ENCODE measurements around the gene C4orf17.

The C4orf17 gene

GRCh38 chr4:99572527-99573240 lies 61.9 kb downstream of the C4orf17 start:
- DNase-seq (ENCODE audit: extremely low read depth, low read depth), result no peak
- no peak for TF ChIP-seq CTCF (IDR thresholded peaks at IDR 0.05; ENCODE audit: low read depth, low read length)

DNA sequence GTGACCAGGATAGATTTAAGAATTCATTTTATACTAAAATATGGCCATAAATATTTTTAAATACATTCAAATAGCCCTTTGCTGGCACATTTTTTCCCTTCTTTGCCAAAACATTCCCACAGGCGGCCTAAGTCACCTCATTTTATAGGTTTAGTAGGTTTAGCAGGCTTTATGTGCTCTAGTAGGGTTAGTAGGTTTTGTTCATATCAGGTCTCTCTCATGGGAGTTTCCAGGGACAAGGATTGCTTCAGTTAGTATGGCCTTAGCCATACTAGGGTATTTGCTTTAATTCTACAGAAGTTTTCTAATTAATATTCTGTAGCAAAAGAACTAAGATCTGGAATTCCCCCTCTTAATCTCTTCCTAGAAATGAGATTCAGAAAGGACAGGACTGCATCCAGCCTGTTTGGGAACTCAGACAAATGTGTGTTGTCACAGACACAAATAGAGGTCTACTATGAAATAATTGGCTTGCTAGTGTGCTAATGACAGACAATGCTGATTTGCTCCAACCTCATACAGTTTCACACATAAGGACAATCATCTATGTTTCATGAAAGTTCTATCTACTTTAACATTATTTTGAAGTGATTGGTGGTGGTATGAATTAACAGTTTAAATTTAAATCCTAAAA lies 63.0 kb downstream of the C4orf17 start:
- no peak for DNase-seq (ENCODE audit: extremely low read depth, low read depth)
- no peak for TF ChIP-seq CTCF (IDR thresholded peaks at IDR 0.05; ENCODE audit: low read depth, low read length)

DNA sequence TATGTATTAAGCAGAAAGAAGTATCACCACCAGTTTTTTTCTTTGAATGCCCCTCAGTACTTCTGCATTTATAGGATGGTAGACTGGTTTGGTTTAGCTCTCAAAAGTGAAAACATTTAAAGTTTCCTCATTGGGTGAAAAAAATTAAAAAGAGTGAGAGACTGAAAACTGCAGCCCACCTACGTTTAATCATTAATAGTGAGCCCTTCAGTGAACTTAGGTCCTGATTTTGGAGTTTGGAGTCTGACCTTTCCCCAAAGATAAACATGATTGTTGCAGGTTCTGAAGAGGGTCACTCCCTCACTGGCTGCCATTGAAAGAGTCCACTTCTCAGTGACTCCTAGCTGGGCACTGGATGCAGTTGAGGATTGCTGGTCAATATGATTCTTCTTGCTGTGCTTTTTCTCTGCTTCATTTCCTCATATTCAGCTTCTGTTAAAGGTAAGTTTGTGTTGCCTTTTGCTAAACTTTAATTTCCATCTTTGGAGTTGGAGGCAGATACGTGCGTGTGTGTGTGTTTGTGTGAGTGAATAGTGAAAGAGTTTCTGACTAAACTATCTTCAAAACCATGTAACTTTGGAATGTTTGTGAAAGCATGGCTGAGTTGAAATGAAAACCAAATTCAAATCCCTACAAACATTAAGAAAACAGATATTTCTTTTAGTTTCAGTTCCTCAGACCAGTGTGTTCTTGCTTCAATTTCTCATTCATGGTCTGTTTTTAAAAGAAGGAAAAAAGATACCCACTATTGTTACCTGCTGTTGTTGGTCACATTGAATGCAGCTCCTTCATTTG lies 63.9 kb downstream of the C4orf17 start, which contains the start of gene MTTP:
Gene MTTP (plus strand): TSS at position 295 of the 795 bp plus-strand sequence. CDS start 86 bp downstream, at position 381.
- TF ChIP-seq CTCF (IDR thresholded peaks at IDR 0.05; ENCODE audit: low read depth, low read length), result no peak
- DNase-seq (ENCODE audit: extremely low read depth, low read depth), result no peak

- TF ChIP-seq CTCF (IDR thresholded peaks at IDR 0.05; ENCODE audit: low read depth, low read length), result no peak
- DNase-seq (ENCODE audit: extremely low read depth, low read depth), result no peak
These were observed 67.9 kb downstream of the C4orf17 start for GRCh38 chr4:99578714-99579113.

GRCh38 chr4:99585516-99585915 lies 74.7 kb downstream of the C4orf17 start:
- no peak for DNase-seq (ENCODE audit: extremely low read depth, low read depth)
- TF ChIP-seq CTCF (IDR thresholded peaks at IDR 0.05; ENCODE audit: low read depth, low read length), result no peak

GRCh38 chr4:99586322-99586721 lies 75.5 kb downstream of the C4orf17 start:
- no peak for DNase-seq (ENCODE audit: extremely low read depth, low read depth)
- TF ChIP-seq CTCF (IDR thresholded peaks at IDR 0.05; ENCODE audit: low read depth, low read length), result no peak

DNA sequence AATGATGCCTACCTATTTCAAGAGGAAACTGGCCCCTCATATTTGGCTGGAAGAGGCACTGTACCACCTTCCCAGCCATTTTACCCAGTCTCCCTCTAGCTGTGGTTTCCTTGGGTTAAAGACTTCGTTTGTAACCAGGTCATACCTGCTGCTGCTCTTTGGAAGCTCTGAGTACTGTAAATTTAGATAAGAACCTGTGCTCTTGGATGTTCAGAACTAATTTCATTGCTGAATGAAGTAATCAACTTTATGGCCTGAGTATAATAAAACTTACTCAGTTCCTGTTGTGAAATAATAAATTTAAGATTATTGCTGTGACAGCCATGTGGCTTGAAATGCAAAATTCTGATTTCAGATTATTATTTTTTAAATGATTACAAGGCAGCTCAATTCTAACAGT lies 76.0 kb downstream of the C4orf17 start:
- no peak for TF ChIP-seq CTCF (IDR thresholded peaks at IDR 0.05; ENCODE audit: low read depth, low read length)
- no peak for DNase-seq (ENCODE audit: extremely low read depth, low read depth)

All from AG09319 (cell line).